Stimulated activated naive CD4-positive, alpha-beta T cell (primary cell): ENCODE measurements around the gene C4orf50.
"Not testable (repeated sequence)": the region's sequence is repeated elsewhere in the genome, so short reads cannot be mapped to it uniquely, and the experiment has no call there.

ENCODE experiments used
- DNase-seq, 6 experiments: peaks; one replicate each; lab custom pipeline; 2025; lab: John Stamatoyannopoulos, UW

C4orf50 gene

GRCh38 chr4:5969336-5969735, 48.9 kb downstream of the C4orf50 start:
- no peak for DNase-seq

- DNase-seq = no peak
These were observed 50.0 kb downstream of the C4orf50 start for GRCh38 chr4:5968246-5968645.

GRCh38 chr4:5967783-5968182, 50.4 kb downstream of the C4orf50 start:
- DNase-seq = no peak

- DNase-seq = no peak
These were observed 53.0 kb downstream of the C4orf50 start for GRCh38 chr4:5965225-5965624.

GRCh38 chr4:5964030-5964429, 54.2 kb downstream of the C4orf50 start:
- no peak for DNase-seq

- no peak for DNase-seq
These were observed 54.6 kb downstream of the C4orf50 start for GRCh38 chr4:5963611-5964010.

- no peak for DNase-seq
These were observed 55.8 kb downstream of the C4orf50 start for GRCh38 chr4:5962416-5962815.

GRCh38 chr4:5960252-5960880, 57.9 kb downstream of the C4orf50 start:
- DNase-seq = no peak

GRCh38 chr4:5959211-5959982, 58.8 kb downstream of the C4orf50 start:
- DNase-seq = no peak

GRCh38 chr4:5958199-5958735, 60.0 kb downstream of the C4orf50 start:
- no peak for DNase-seq

- DNase-seq = no peak
These were observed 61.2 kb downstream of the C4orf50 start for GRCh38 chr4:5957076-5957475.

GRCh38 chr4:5956285-5957021, 61.8 kb downstream of the C4orf50 start:
- DNase-seq = no peak

- no peak for DNase-seq
These were observed 62.4 kb downstream of the C4orf50 start for GRCh38 chr4:5955856-5956255.

GRCh38 chr4:5955201-5955821, 62.9 kb downstream of the C4orf50 start:
- DNase-seq = no peak

GRCh38 chr4:5954056-5954760, 64.0 kb downstream of the C4orf50 start:
- DNase-seq = no peak

GRCh38 chr4:5952975-5953951, 65.0 kb downstream of the C4orf50 start:
- no peak for DNase-seq

GRCh38 chr4:5952286-5952974, 65.8 kb downstream of the C4orf50 start:
- no peak for DNase-seq

- not testable (repeated sequence) for DNase-seq
These were observed 71.6 kb downstream of the C4orf50 start for GRCh38 chr4:5946653-5947052.

GRCh38 chr4:5945936-5946335, 72.3 kb downstream of the C4orf50 start:
- no peak for DNase-seq

GRCh38 chr4:5945171-5945570, 73.1 kb downstream of the C4orf50 start:
- no peak for DNase-seq
